GM12865 (cell line): ENCODE measurements around the gene KLHL25.

Source experiments
- DNase-seq: peaks from one replicate; pipeline ENCODE4 v3.0.0; 2010; ENCODE audit warnings: low read depth
- H3K4me3 ChIP-seq: 2 replicates; pipeline ENCODE4 v1.5.1; 2011; ENCODE audit warnings: mild to moderate bottlenecking, low read depth, low read length, control low read depth
- TF ChIP-seq, protein P1 (sequence below): IDR thresholded peaks from 2 replicates; pipeline ENCODE4 v1.5.1; 2011; ENCODE audit warnings: low read length, control low read depth, low read depth, inconsistent platforms; ENCODE audit not compliant: insufficient read depth; ENCODE audit errors: missing control alignments

KLHL25 gene

DNA sequence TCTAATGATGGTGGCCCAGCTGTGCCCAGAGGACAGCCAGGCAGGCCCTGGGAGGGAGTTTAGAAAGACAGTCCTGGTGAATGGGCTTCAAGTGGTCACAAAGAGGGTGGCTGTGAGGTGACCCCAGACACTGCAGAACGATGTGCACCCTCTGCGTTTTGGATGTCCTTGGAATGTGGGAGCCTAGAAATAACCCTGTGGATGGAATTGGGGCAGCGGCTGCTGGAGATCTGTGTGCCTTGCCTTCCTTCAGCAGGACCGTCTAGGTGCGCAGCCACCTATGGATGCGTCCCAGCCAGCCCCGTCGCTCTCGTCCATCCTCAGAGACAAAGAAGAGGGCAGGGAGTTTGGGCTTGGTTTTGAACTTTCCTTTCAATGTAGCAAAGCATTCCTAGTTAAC lies 46.5 kb downstream of the KLHL25 start:
- TF ChIP-seq, protein P1, sequence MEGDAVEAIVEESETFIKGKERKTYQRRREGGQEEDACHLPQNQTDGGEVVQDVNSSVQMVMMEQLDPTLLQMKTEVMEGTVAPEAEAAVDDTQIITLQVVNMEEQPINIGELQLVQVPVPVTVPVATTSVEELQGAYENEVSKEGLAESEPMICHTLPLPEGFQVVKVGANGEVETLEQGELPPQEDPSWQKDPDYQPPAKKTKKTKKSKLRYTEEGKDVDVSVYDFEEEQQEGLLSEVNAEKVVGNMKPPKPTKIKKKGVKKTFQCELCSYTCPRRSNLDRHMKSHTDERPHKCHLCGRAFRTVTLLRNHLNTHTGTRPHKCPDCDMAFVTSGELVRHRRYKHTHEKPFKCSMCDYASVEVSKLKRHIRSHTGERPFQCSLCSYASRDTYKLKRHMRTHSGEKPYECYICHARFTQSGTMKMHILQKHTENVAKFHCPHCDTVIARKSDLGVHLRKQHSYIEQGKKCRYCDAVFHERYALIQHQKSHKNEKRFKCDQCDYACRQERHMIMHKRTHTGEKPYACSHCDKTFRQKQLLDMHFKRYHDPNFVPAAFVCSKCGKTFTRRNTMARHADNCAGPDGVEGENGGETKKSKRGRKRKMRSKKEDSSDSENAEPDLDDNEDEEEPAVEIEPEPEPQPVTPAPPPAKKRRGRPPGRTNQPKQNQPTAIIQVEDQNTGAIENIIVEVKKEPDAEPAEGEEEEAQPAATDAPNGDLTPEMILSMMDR = no peak
- no peak for DNase-seq
- no peak overlapping the region for H3K4me3 ChIP-seq

DNA sequence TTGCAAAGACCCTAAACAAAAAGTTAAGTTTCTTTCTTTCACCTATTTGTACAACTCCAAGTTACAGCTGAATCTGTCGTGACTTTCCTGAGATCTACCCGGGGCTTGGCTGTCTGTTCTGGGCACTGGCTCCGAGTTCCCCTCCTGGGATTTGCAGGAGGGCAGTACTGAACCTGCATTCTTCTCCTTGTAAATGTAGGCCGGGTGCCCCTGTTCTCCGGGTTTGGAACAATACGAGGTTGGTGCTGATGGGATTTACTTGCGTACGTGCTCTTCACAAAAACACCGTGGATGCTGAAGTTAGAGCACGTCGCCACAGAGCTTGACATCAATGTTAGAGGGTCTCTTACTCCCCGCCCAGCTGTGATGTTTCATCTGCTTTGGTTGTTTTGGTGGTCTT lies 48.1 kb downstream of the KLHL25 start:
- H3K4me3 ChIP-seq = no peak overlapping the region
- DNase-seq = no peak
- TF ChIP-seq, protein P1 = no peak

DNA sequence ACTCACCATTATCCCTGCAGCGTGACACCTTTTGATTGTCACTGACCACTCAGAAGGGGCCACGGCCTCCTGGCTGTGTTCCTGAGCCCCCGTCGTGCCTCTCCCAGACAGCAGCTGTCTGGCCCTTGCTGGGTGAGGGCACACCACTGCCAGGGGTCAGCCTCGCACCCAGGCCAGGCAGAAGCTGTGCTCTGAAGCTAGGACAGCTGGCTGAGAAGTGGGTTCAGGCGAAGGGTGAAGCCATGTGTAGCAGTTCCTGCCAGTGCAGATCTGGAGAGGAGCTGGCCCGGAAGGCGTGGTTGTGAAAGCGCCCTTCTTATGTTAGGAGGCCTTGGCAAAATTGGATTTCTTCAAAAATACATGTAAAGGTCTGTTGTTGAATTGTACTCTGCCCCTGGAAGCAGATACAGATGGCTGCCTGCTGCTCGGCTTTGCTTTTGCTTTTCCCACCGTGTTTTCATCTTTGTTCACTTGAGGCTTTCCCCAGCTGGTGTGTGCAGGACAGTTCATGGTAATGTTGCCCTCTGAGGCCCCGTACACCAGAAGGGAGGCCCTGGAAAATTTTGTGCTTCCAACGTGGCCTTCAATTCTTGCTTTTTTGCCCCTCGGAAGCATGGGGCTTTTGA lies 49.1 kb downstream of the KLHL25 start:
- no peak for DNase-seq
- TF ChIP-seq, protein P1 = no peak
- no peak overlapping the region for H3K4me3 ChIP-seq

DNA sequence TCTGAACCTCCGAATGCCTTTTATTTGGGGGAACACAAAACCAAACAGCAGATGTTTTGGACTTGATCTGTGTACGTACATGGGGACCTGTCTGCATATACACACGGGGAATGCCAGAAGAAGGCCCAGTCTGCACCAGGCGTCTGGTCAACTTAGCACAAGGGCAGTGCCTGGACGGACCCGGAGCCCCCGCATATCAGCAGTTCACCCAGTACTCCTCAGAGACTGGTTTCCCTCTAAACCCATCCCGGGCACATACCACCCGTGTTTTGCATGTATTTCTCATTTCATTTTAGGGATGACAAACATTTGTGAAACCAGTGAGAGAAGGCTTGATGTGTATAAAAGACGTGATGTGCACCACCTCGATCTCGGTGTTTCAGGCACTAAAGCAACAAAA lies 49.7 kb downstream of the KLHL25 start:
- TF ChIP-seq, protein P1 = no peak
- DNase-seq = no peak
- H3K4me3 ChIP-seq = no peak overlapping the region

DNA sequence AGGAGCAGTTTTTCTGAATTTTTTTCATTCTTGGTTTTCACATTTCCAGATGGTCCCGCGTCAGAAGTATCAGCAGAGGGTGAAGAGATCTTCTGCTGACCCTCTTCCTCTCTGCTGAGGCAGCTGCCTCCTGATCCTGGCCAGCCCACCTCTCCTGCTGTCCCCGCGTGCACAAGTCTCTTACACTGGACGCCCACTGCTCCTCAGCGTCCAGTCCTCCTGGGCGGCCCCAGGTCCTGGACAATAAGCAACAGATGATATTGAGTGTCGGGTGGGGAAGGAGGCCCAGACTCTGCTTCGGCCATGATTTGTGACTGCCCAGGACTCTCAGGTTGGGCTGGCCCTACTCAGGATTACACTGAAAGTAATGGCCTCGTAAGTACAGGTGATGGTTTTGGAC lies 50.1 kb downstream of the KLHL25 start:
- no peak for DNase-seq

DNA sequence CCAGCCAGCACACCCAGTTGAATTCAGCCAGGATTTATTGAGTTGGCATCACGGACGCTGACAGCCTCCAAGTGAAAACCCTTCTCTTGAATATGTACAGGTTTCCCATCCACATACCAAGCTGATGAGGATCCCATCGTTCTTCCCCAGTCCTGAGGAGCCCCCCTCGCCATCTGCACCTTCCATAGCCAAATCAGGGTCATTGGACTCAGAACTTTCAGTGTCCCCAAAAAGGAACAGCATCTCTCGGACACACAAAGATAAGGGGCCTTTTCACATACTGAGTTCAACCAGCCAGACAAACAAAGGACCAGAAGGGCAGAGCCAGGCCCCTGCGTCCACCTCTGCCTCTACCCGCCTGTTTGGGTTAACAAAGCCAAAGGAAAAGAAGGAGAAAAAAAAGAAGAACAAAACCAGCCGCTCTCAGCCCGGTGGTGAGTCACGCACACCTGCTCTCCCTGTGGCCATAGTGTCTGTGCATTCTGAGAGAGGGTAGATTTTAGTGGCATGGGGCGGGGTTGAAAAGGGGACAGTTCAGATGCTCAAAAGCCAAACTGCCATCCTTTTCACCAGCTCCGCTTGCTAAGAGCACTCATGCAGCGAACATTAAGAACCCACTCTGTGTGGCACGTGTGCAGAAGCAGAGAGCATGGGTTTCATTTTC lies 51.2 kb downstream of the KLHL25 start:
- no peak overlapping the region for H3K4me3 ChIP-seq
- no peak for DNase-seq
- TF ChIP-seq, protein P1 = no peak

More for the DNA sequence above, 50.1 kb downstream of the KLHL25 start:
- no peak overlapping the region for H3K4me3 ChIP-seq
- TF ChIP-seq, protein P1 = no peak
